Posterior cingulate gyrus (tissue), 11 donors: ENCODE data around the gene NDUFA8.

ENCODE experiments used
- DNase-seq, 10 donors: peaks; one replicate each; pipeline versions ENCODE4 v3.0.0 to v3.0.0-alpha.2; 2020 to 2021; ENCODE audit warnings: mixed read lengths in 3 of 10
- intact Hi-C: fragments of 100-400 bp; cut with DNase I; formaldehyde crosslinking; loops from one replicate; pipeline ENCODE4 v1.15.1; 2023

NDUFA8 gene

GRCh38 chr9:122159026-122159924 is at the start of gene NDUFA8, which contains the start of gene MORN5:
TSS of gene NDUFA8 (minus strand) at chr9:122159779. CDS start at chr9:122159677, 102 bp downstream.
TSS of gene MORN5 (plus strand) at chr9:122159908. CDS start at chr9:122159973, 65 bp downstream.
- peak; percentile 86 to 99 (median 91) for DNase-seq
- intact Hi-C loops: no loop called here

- intact Hi-C loops: no loop called here
- peak in 1 of 10 donors; percentile 20 for DNase-seq
Measured at GRCh38 chr9:122207096-122207495, 47.5 kb upstream of the NDUFA8 start.

- DNase-seq: peak in 2 of 10 donors; percentile 35 to 45
- intact Hi-C loops: no loop called here
Measured at GRCh38 chr9:122206118-122207046, 46.8 kb upstream of the NDUFA8 start.

- intact Hi-C loops: no loop called here
Measured at GRCh38 chr9:122205176-122205575, 45.6 kb upstream of the NDUFA8 start.

GRCh38 chr9:122204491-122204890 is 44.9 kb upstream of the NDUFA8 start:
- DNase-seq: peak in 3 of 10 donors; percentile 70 to 80 (median 72)
- intact Hi-C loops: no loop called here

More at GRCh38 chr9:122205176-122205575, 45.6 kb upstream of the NDUFA8 start:
- peak in 1 of 10 donors; percentile 17 for DNase-seq

GRCh38 chr9:122204055-122204454 is 44.5 kb upstream of the NDUFA8 start:
- DNase-seq: no peak
- intact Hi-C loops: no loop called here

GRCh38 chr9:122202111-122202510 is 42.5 kb upstream of the NDUFA8 start:
- DNase-seq: peak in 1 of 10 donors; percentile 6
- intact Hi-C loops: no loop called here

- intact Hi-C loops: no loop called here
- peak in 1 of 10 donors; percentile 65 for DNase-seq
Measured at GRCh38 chr9:122201641-122202040, 42.1 kb upstream of the NDUFA8 start.

GRCh38 chr9:122200960-122201595 is 41.5 kb upstream of the NDUFA8 start:
- intact Hi-C loops: no loop called here

GRCh38 chr9:122197882-122198281 is 38.3 kb upstream of the NDUFA8 start:
- no peak for DNase-seq
- intact Hi-C loops: no loop called here

More at GRCh38 chr9:122200960-122201595, 41.5 kb upstream of the NDUFA8 start:
- DNase-seq: peak in 2 of 10 donors; percentile 40 to 50

GRCh38 chr9:122197426-122197825 is 37.8 kb upstream of the NDUFA8 start:
- no peak for DNase-seq
- intact Hi-C loops: no loop called here

GRCh38 chr9:122195875-122196274 is 36.3 kb upstream of the NDUFA8 start:
- peak in 2 of 10 donors; percentile 59 to 61 for DNase-seq
- intact Hi-C loops: no loop called here

GRCh38 chr9:122193651-122194050 is 34.1 kb upstream of the NDUFA8 start:
- intact Hi-C loops: no loop called here
- DNase-seq: peak in 1 of 10 donors; percentile 56

GRCh38 chr9:122192914-122193525 is 33.4 kb upstream of the NDUFA8 start:
- intact Hi-C loops: no loop called here
- peak in 1 of 10 donors; percentile 44 for DNase-seq

- intact Hi-C loops: no loop called here
- DNase-seq: peak in 1 of 10 donors; percentile 46
Measured at GRCh38 chr9:122192261-122192875, 32.8 kb upstream of the NDUFA8 start.

GRCh38 chr9:122191584-122191983 is 32.0 kb upstream of the NDUFA8 start:
- peak in 1 of 10 donors; percentile 46 for DNase-seq
- intact Hi-C loops: no loop called here

GRCh38 chr9:122190597-122191381 is 31.2 kb upstream of the NDUFA8 start:
- DNase-seq: peak in 5 of 10 donors; percentile 15 to 89 (median 58)
- intact Hi-C loops: no loop called here

- intact Hi-C loops: no loop called here
- DNase-seq: peak in 1 of 10 donors; percentile 34
Measured at GRCh38 chr9:122188369-122188768, 28.8 kb upstream of the NDUFA8 start.
